ENCODE data around the gene ZNF454. TPM values are rescaled to one million over a fixed set of nuclear protein-coding genes. Genes with fewer than 3 reads are reported as not detected.

ZNF454 gene
- polyA plus RNA-seq, 2 of the 4 experiments (the other 2 are of a cell fraction): not detected

DNA sequence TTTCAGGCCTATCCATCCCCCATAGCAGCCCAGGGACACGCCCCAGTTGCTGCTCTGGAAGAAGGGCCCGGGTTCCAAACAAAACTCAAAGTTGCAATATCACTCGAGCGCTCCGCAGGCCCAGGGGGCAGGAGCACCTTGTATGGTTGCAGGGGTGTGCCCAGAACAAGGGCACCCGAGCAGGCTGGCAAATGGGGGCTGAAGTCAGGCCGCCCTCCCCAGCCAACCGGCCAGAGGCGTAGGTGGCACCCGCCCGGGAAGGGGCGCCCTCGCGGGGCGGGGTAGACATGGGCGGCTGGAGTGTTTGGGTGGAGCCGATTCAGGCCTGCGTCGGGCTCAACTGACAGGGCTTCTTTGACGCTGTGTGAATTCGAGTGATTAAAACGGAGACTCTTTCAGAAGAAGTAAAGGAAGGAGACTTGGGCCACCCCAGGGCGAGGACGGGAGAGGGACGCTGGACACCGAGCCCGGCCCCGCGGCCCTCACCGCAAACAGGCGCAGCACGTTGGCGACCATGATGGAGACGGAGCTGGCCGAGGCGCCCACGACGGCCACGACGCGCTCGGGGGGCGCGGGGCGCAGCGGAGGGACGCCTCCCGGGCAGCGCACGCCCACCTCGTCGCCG, 53.1 kb downstream of the ZNF454 start:
- no peak for ATAC-seq
- no peak overlapping the region for H3K4me2 ChIP-seq
- TF ChIP-seq ESRRA (IDR thresholded peaks at IDR 0.05; ENCODE audit: borderline replicate concordance, low read length) (no peak), MAFK (IDR thresholded peaks at IDR 0.05; ENCODE audit: partially characterized antibody) (no peak)
- peaks cover 15% of the 10 kb centered on the region; the same call in 2 of the 3 replicates for H3K9me3 ChIP-seq
- WGBS (ENCODE audit: missing lambda C conversion rate): 76% methylated on average over 44 of the region's 53 CpGs
- FAIRE-seq: no peak
- DNase-seq (ENCODE audit: low read depth in 1 of 2, low spot score in 1 of 2): no peak
- H3K4me3 ChIP-seq: no peak overlapping the region
- H3K27ac ChIP-seq: no peak overlapping the region
- no peaks in the 10 kb centered on the region for H3K4me1 ChIP-seq
- CTCF ChIA-PET: no interaction called here
- POLR2A ChIA-PET: no interaction called here

GRCh38 chr5:178994580-178995340, 53.8 kb downstream of the ZNF454 start, which contains the start of gene GRM6:
TSS of gene GRM6 (minus strand) at chr5:178995320. CDS start at chr5:178994944, 376 bp downstream.
- POLR2A ChIA-PET: no interaction called here
- DNase-seq (ENCODE audit: low read depth in 1 of 2, low spot score in 1 of 2) (no peak), ATAC-seq (no peak), FAIRE-seq (no peak)
- Histone ChIP-seq H3K4me1 (no peaks in the 10 kb centered on the region), H3K27ac (no peak within 1 kb of the TSS), H3K9me3 (peaks cover 13% of the 10 kb centered on the region; the same call in 2 of the 3 replicates), H3K4me3 (no peak within 1 kb of the TSS), H3K4me2 (no peak within 1 kb of the TSS)
- TF ChIP-seq KDM1A (IDR thresholded peaks at IDR 0.05; ENCODE audit: low read depth) (no peak), SREBF2 (IDR thresholded peaks at IDR 0.05) (no peak), ZFP36 (IDR thresholded peaks at IDR 0.05; ENCODE audit: borderline replicate concordance, partially characterized antibody) (no peak), HDAC2 (IDR thresholded peaks at IDR 0.05) (no peak), NPAS2 (CRISPR knock-in tag; IDR thresholded peaks at IDR 0.05; ENCODE audit: borderline replicate concordance) (no peak), HES2 (IDR thresholded peaks at IDR 0.05) (no peak), HOXB5 (CRISPR knock-in tag; IDR thresholded peaks at IDR 0.05) (no peak), EHF (CRISPR knock-in tag; IDR thresholded peaks at IDR 0.05) (no peak), SMC3 (IDR thresholded peaks at IDR 0.05) (no peak), HEYL (CRISPR knock-in tag; IDR thresholded peaks at IDR 0.05) (no peak), EHMT2 (IDR thresholded peaks at IDR 0.05; ENCODE audit: low read depth) (no peak), ZC3H11A (IDR thresholded peaks at IDR 0.05) (no peak)
- TF ChIP-seq, protein P1, sequence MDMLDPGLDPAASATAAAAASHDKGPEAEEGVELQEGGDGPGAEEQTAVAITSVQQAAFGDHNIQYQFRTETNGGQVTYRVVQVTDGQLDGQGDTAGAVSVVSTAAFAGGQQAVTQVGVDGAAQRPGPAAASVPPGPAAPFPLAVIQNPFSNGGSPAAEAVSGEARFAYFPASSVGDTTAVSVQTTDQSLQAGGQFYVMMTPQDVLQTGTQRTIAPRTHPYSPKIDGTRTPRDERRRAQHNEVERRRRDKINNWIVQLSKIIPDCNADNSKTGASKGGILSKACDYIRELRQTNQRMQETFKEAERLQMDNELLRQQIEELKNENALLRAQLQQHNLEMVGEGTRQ (IDR thresholded peaks at IDR 0.05): no peak
- CTCF ChIA-PET: no interaction called here
- 81% methylated on average over 32 of the region's 97 CpGs for whole genome bisulfite sequencing (ENCODE audit: missing lambda C conversion rate)

GRCh38 chr5:178995341-178995690, 54.3 kb downstream of the ZNF454 start:
- ATAC-seq: no peak
- Histone ChIP-seq H3K9me3 (peaks cover 13% of the 10 kb centered on the region; the same call in 2 of the 3 replicates), H3K4me2 (no peak overlapping the region), H3K27ac (no peak overlapping the region), H3K4me3 (no peak overlapping the region), H3K4me1 (no peaks in the 10 kb centered on the region)
- WGBS (ENCODE audit: missing lambda C conversion rate): 26% methylated on average over 6 of the region's 6 CpGs
- no peak for FAIRE-seq
- DNase-seq (ENCODE audit: low read depth in 1 of 2, low spot score in 1 of 2): no peak
- POLR2A ChIA-PET: no interaction called here
- CTCF ChIA-PET: no interaction called here
- no peak for TF ChIP-seq BHLHE40 (IDR thresholded peaks at IDR 0.05; ENCODE audit: low read depth, low read length)
- no peak for TF ChIP-seq CBX8 (IDR thresholded peaks at IDR 0.05)
- TF ChIP-seq FOXS1 (CRISPR knock-in tag; IDR thresholded peaks at IDR 0.05): no peak
- TF ChIP-seq EP300 (IDR thresholded peaks at IDR 0.05): no peak
- no peak for TF ChIP-seq BCL3 (IDR thresholded peaks at IDR 0.05)
- TF ChIP-seq HOXA7 (CRISPR knock-in tag; IDR thresholded peaks at IDR 0.05): no peak
- TF ChIP-seq, protein P2, sequence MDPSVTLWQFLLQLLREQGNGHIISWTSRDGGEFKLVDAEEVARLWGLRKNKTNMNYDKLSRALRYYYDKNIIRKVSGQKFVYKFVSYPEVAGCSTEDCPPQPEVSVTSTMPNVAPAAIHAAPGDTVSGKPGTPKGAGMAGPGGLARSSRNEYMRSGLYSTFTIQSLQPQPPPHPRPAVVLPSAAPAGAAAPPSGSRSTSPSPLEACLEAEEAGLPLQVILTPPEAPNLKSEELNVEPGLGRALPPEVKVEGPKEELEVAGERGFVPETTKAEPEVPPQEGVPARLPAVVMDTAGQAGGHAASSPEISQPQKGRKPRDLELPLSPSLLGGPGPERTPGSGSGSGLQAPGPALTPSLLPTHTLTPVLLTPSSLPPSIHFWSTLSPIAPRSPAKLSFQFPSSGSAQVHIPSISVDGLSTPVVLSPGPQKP (IDR thresholded peaks at IDR 0.05; ENCODE audit: low read depth, low read length): no peak
- no peak for TF ChIP-seq RAD21 (conservative IDR thresholded peaks at IDR 0.05 in 1 of 2, IDR thresholded peaks at IDR 0.05 in 1 of 2)
- TF ChIP-seq HOXB5 (CRISPR knock-in tag; IDR thresholded peaks at IDR 0.05): no peak
- TF ChIP-seq KDM5A (IDR thresholded peaks at IDR 0.05): no peak
- TF ChIP-seq, protein P3, sequence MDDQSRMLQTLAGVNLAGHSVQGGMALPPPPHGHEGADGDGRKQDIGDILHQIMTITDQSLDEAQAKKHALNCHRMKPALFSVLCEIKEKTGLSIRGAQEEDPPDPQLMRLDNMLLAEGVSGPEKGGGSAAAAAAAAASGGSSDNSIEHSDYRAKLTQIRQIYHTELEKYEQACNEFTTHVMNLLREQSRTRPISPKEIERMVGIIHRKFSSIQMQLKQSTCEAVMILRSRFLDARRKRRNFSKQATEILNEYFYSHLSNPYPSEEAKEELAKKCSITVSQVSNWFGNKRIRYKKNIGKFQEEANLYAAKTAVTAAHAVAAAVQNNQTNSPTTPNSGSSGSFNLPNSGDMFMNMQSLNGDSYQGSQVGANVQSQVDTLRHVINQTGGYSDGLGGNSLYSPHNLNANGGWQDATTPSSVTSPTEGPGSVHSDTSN (IDR thresholded peaks at IDR 0.05): no peak
- TF ChIP-seq GATA3 (IDR thresholded peaks at IDR 0.05; ENCODE audit: borderline replicate concordance): no peak
- no peak for TF ChIP-seq ZNF302 (CRISPR knock-in tag; IDR thresholded peaks at IDR 0.05)
- no peak for TF ChIP-seq HEYL (CRISPR knock-in tag; IDR thresholded peaks at IDR 0.05)
- no peak for TF ChIP-seq MAZ (IDR thresholded peaks at IDR 0.05; ENCODE audit: borderline replicate concordance, low read depth, low read length)
- no peak for TF ChIP-seq E2F6 (IDR thresholded peaks at IDR 0.05; ENCODE audit: borderline replicate concordance, low read depth)
- TF ChIP-seq TP53 (CRISPR knock-in tag; IDR thresholded peaks at IDR 0.05): no peak
- TF ChIP-seq POLR2AphosphoS2 (conservative IDR thresholded peaks at IDR 0.05; ENCODE audit: low read length): no peak

Measured in A549 (cell line).